IMR-90 (cell line): ENCODE data around the gene CMC1. TPM values are rescaled to one million over a fixed set of nuclear protein-coding genes. Genes with fewer than 3 reads are reported as not detected.

Source experiments
- ATAC-seq: fragments of 200-7000 bp; cut with Tn5 transposase; 2 replicates; pipeline ENCODE4 v1.9.1; 2020; ENCODE audit warnings: low read depth, mild to moderate bottlenecking, moderate library complexity
- BruUV-seq: library from RNA; stranded (reverse); fragments of 400-500 nt; replicated peaks from 2 replicates; lab custom pipeline; 2021; lab: Mats Ljungman, UMichigan
- CTCF ChIA-PET: fragments of 300-600 bp; formaldehyde crosslinking; extraction: SDS; loops from one replicate; lab custom pipeline; 2021; ENCODE audit warnings: antibody characterized with exemption; lab: Yijun Ruan, JAX
- POLR2A ChIA-PET: fragments of 300-600 bp; sonication (Branson Sonifier 250); formaldehyde crosslinking; loops from one replicate; lab custom pipeline; 2022; ENCODE audit warnings: antibody characterized with exemption; ENCODE audit not compliant: unreplicated experiment; lab: Charles Lee
- DNase-seq: peaks from one replicate; pipeline ENCODE4 v3.0.0; 2013
- H2AFZ ChIP-seq: replicated peaks from 2 replicates; pipeline ENCODE3; 2013; ENCODE audit warnings: low read length, mild to moderate bottlenecking; ENCODE audit not compliant: poor library complexity
- H2AK5ac ChIP-seq: 2 replicates; pipeline ENCODE4 v1.6.1; 2013; ENCODE audit warnings: low read depth, low read length, inconsistent platforms
- H2AK9ac ChIP-seq: replicated peaks from 2 replicates; pipeline ENCODE3; 2013; ENCODE audit warnings: mild to moderate bottlenecking, low read depth, low read length, moderate library complexity; ENCODE audit not compliant: poor library complexity
- H2BK120ac ChIP-seq: 2 replicates; pipeline ENCODE4 v1.6.1; 2013; ENCODE audit warnings: low read depth, low read length, inconsistent platforms
- H2BK15ac ChIP-seq: 3 replicates; pipeline ENCODE4 v1.6.1; 2013; ENCODE audit warnings: low read depth, low read length, inconsistent platforms
- H2BK20ac ChIP-seq: 2 replicates; pipeline ENCODE4 v1.6.1; 2013; ENCODE audit warnings: low read depth, mild to moderate bottlenecking, inconsistent platforms, low read length, moderate library complexity
- H2BK5ac ChIP-seq: 2 replicates; pipeline ENCODE4 v1.6.1; 2013; ENCODE audit warnings: mild to moderate bottlenecking, low read depth, low read length, inconsistent platforms; ENCODE audit not compliant: poor library complexity, severe bottlenecking
- H3K14ac ChIP-seq: replicated peaks from 2 replicates; pipeline ENCODE4 v1.6.1; 2013; ENCODE audit warnings: low read depth, low read length, inconsistent platforms
- H3K18ac ChIP-seq: 2 replicates; pipeline ENCODE4 v1.6.1; 2013; ENCODE audit warnings: low read depth, low read length, control low read depth
- H3K23ac ChIP-seq: 2 replicates; pipeline ENCODE4 v1.6.1; 2013; ENCODE audit warnings: low read depth, low read length, inconsistent platforms
- H3K27ac ChIP-seq: 2 replicates; pipeline ENCODE4 v1.5.1; 2013; ENCODE audit warnings: mild to moderate bottlenecking, control low read depth, low read length; ENCODE audit not compliant: insufficient read depth
- H3K27me3 ChIP-seq: 2 replicates; pipeline ENCODE4 v1.6.1; 2013; ENCODE audit warnings: low read length; ENCODE audit not compliant: control insufficient read depth, insufficient read depth
- H3K36me3 ChIP-seq: 2 replicates; pipeline ENCODE4 v1.6.1; 2013; ENCODE audit warnings: low read length, mixed read lengths; ENCODE audit not compliant: control insufficient read depth, insufficient read depth
- H3K4ac ChIP-seq: 2 replicates; pipeline ENCODE4 v1.6.1; 2013; ENCODE audit warnings: low read depth, low read length, inconsistent platforms
- H3K4me1 ChIP-seq: 2 replicates; pipeline ENCODE4 v1.6.1; 2013; ENCODE audit warnings: low read length, mixed read lengths; ENCODE audit not compliant: control insufficient read depth, insufficient read depth
- H3K4me2 ChIP-seq: 2 replicates; pipeline ENCODE4 v1.6.1; 2013; ENCODE audit warnings: low read depth, mild to moderate bottlenecking, control low read depth, low read length, moderate library complexity
- H3K4me3 ChIP-seq: 2 replicates; pipeline ENCODE4 v1.5.1; 2013; ENCODE audit warnings: low read depth, mild to moderate bottlenecking, control low read depth, low read length, moderate library complexity; ENCODE audit not compliant: insufficient read depth
- H3K56ac ChIP-seq: 2 replicates; pipeline ENCODE4 v1.6.1; 2013; ENCODE audit warnings: low read length, inconsistent platforms; ENCODE audit not compliant: insufficient read depth; ENCODE audit errors: extremely low read depth
- H3K79me1 ChIP-seq, 2 experiments: 2 replicates each; pipeline ENCODE4 v1.6.1; 2013; ENCODE audit warnings: low read length in 2 of 2, inconsistent platforms in 1 of 2, low read depth in 1 of 2
- H3K9ac ChIP-seq: 2 replicates; pipeline ENCODE4 v1.6.1; 2013; ENCODE audit warnings: low read depth, low read length, control low read depth
- H3K9me1 ChIP-seq: 2 replicates; pipeline ENCODE4 v1.6.1; 2013; ENCODE audit warnings: low read length, inconsistent platforms; ENCODE audit not compliant: insufficient read depth
- H3K9me3 ChIP-seq: 2 replicates; pipeline ENCODE4 v1.6.1; 2013; ENCODE audit warnings: low read length; ENCODE audit not compliant: control insufficient read depth, insufficient read depth
- H4K20me1 ChIP-seq: 2 replicates; pipeline ENCODE4 v1.6.1; 2013; ENCODE audit warnings: low read length, inconsistent platforms; ENCODE audit not compliant: insufficient read depth
- H4K5ac ChIP-seq: 2 replicates; pipeline ENCODE4 v1.6.1; 2013; ENCODE audit warnings: mild to moderate bottlenecking, low read depth, low read length, control low read depth
- H4K8ac ChIP-seq, 2 experiments: 2 replicates each; pipeline ENCODE4 v1.6.1; 2013; ENCODE audit warnings: low read depth in 2 of 2, low read length in 2 of 2, control low read depth in 1 of 2, inconsistent platforms in 1 of 2
- H4K91ac ChIP-seq: 2 replicates; pipeline ENCODE4 v1.6.1; 2013; ENCODE audit warnings: low read depth, low read length, inconsistent platforms; ENCODE audit not compliant: insufficient read depth
- MAFK ChIP-seq: IDR thresholded peaks from 2 replicates; pipeline ENCODE4 v1.6.1; 2012; ENCODE audit warnings: low read depth, low read length, improper control_type of control experiment
- NFE2L2 ChIP-seq: fragments of 150-350 bp; IDR thresholded peaks from 2 replicates; pipeline ENCODE4 v1.6.1; 2016; ENCODE audit warnings: low read depth, mild to moderate bottlenecking, low read length
- POLR2A ChIP-seq: IDR thresholded peaks from 2 replicates; pipeline ENCODE4 v1.6.1; 2012; ENCODE audit warnings: mild to moderate bottlenecking, low read depth, low read length
- WGBS, 2 experiments: methylation state at CpG; one replicate each; pipeline versions ENCODE4 v1.1.5 to v1.1.7; 2013; ENCODE audit warnings: missing lambda C conversion rate in 2 of 2; ENCODE audit not compliant: insufficient read length in 1 of 2; ENCODE audit errors: extremely low coverage in 2 of 2; 5-methylcytosine and 5-hydroxymethylcytosine counted together
- dilution Hi-C: fragments of 300-500 bp; cut with HindIII; formaldehyde crosslinking; loops from one replicate; pipeline ENCODE4 v1.14.3; 2018; ENCODE audit warnings: low sequenced_read_pairs; ENCODE audit not compliant: unreplicated experiment
- in situ Hi-C: fragments of 300-500 bp; cut with MboI; formaldehyde crosslinking; loops from 3 replicates; pipeline ENCODE4 v1.14.3; 2019; ENCODE audit warnings: low sequenced_read_pairs, inconsistent platforms, mixed read lengths
- intact Hi-C: fragments of 100-400 bp; cut with micrococcal nuclease; formaldehyde crosslinking; loops from 2 replicates; pipeline ENCODE4 v1.10.0; 2022
- polyA plus RNA-seq, 3 experiments: library from polyadenylated mRNA; depleted of rRNA; stranded (reverse); fragments of >200 nt; gene quantifications; 2 replicates each; pipeline ENCODE4 v1.2.3, GENCODE V29; 2012; ENCODE audit warnings: low replicate concordance in 1 of 3
- total RNA-seq: library from RNA; depleted of rRNA; stranded (reverse); fragments of >200 nt; gene quantifications from 2 replicates; pipeline ENCODE4 v1.2.3, GENCODE V29; 2012

Gene CMC1
- total and polyA plus RNA-seq, 2 of the 4 experiments (the other 2 are of a cell fraction): 1.6 to 18.3 TPM

DNA sequence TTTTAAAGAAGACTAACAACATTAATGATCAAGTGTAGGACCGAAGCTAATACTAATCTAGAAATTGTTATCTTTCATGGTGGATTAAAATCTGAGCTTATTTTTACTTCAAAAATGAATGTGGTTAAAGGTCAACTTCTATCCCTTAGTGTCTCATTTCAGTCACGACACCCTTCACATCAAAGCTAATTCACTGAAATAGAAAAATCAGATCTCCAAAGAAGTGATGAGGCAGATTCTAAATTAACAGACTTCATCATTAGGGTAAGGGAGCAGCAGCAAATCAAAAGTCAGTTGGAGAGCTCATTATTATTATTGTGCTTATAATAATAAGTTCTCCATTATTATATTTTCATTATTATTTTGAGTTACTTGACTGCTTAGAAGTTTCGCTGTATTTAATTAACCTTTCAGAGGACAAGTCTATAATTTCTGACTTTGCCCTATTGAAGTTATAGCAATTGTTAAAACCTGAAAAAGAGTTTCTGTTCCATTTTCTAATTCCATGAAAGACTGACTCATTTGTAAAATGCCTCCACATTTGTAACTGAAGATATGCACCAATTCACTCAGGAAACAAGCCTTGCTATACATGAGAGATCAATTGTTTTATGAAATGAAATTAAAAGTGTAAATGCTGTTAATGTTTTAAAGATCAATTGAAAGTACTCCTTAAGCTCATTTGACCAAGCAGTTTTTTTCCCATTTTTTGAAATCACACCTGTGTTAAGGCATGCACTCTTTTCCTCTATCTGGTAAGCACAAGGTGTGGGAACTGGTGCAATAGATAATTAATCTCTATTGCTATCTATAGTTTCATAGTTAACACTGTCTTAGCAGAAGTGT, 23.1 kb upstream of the CMC1 start:
- H3K56ac ChIP-seq: no peak overlapping the region
- BruUV-seq: no TSS peak
- no peaks in the 10 kb centered on the region for H4K20me1 ChIP-seq
- H3K79me1 ChIP-seq: no peaks in the 10 kb centered on the region
- H3K4me3 ChIP-seq: no peak overlapping the region
- H3K36me3 ChIP-seq: no peaks in the 10 kb centered on the region
- in situ Hi-C loops (no loop called here), dilution Hi-C loops (no loop called here), intact Hi-C loops (no loop called here)
- H2BK120ac ChIP-seq: no peak overlapping the region
- no peak overlapping the region for H3K4ac ChIP-seq
- H2AFZ ChIP-seq: no peak overlapping the region
- H2BK20ac ChIP-seq: no peak overlapping the region
- H3K27ac ChIP-seq: no peak overlapping the region
- no CpG with 5 or more reads among the region's 3 CpGs for WGBS, 2 experiments
- ChIA-PET POLR2A (no interaction called here), CTCF (no interaction called here)
- H2AK5ac ChIP-seq: no peak overlapping the region
- no peak for DNase-seq
- H3K9me3 ChIP-seq: no peaks in the 10 kb centered on the region
- H2AK9ac ChIP-seq: no peak overlapping the region
- TF ChIP-seq MAFK (no peak), NFE2L2 (no peak), POLR2A (no peak)
- H2BK15ac ChIP-seq: no peak overlapping the region
- H3K4me1 ChIP-seq: no peaks in the 10 kb centered on the region
- H3K9ac ChIP-seq: no peak overlapping the region
- H4K91ac ChIP-seq: no peak overlapping the region
- H4K5ac ChIP-seq: no peak overlapping the region
- H3K23ac ChIP-seq: no peak overlapping the region
- no peaks in the 10 kb centered on the region for H3K9me1 ChIP-seq
- H4K8ac ChIP-seq: no peak overlapping the region
- H3K18ac ChIP-seq: no peak overlapping the region
- no peak overlapping the region for H2BK5ac ChIP-seq
- H3K14ac ChIP-seq: no peak overlapping the region
- no peak overlapping the region for H3K4me2 ChIP-seq
- no peaks in the 10 kb centered on the region for H3K27me3 ChIP-seq
- no peak for ATAC-seq
